Esophagus muscularis mucosa (tissue), 4 donors: ENCODE data around the gene HAAO. TPM values are rescaled to one million over a fixed set of nuclear protein-coding genes. Genes with fewer than 3 reads are reported as not detected.
A peak's percentile ranks its signal among the peaks of the same experiment; 100 is the strongest.

Source experiments
- DNase-seq: peaks from one replicate; pipeline ENCODE4 v3.0.0-alpha.2; 2017; ENCODE audit errors: extremely low spot score
- H3K27ac ChIP-seq, 4 donors: fragments of 200-600 bp; sonication (generic); replicated peaks in 1 of 4; 1 replicate in 3 of 4; 2 replicates in 1 of 4; pipeline ENCODE4 v1.5.1; 2016 to 2019; ENCODE audit warnings: mild to moderate bottlenecking in 1 of 4
- H3K27me3 ChIP-seq, 4 donors: fragments of 200-600 bp; sonication (generic); one replicate each; pipeline versions ENCODE4 v1.5.1 to v1.6.0; 2016 to 2019
- H3K36me3 ChIP-seq, 4 donors: fragments of 200-600 bp; sonication (generic); one replicate each; pipeline ENCODE4 v1.5.1; 2016 to 2019
- H3K4me1 ChIP-seq, 4 donors: fragments of 200-600 bp; sonication (generic); one replicate each; pipeline ENCODE4 v1.5.1; 2016 to 2019
- H3K4me3 ChIP-seq, 4 donors: fragments of 200-600 bp; sonication (generic); 1 replicate in 2 of 4; 2 replicates in 2 of 4; pipeline ENCODE4 v1.5.1; 2016 to 2019; ENCODE audit warnings: mild to moderate bottlenecking in 4 of 4, moderate library complexity in 1 of 4
- H3K9me3 ChIP-seq, 4 donors: fragments of 200-600 bp; sonication (generic); 1 replicate in 3 of 4; 2 replicates in 1 of 4; pipeline ENCODE4 v1.5.1; 2016 to 2019
- EP300 ChIP-seq: sonication (generic); formaldehyde crosslinking; IDR thresholded peaks from one replicate; pipeline ENCODE4 v1.6.1; 2017; ENCODE audit warnings: antibody characterized with exemption
- POLR2A ChIP-seq: fragments of 450-650 bp; IDR thresholded peaks from one replicate; pipeline ENCODE4 v1.6.1; 2017; ENCODE audit warnings: antibody characterized with exemption, moderate library complexity, mild to moderate bottlenecking, low read depth
- POLR2AphosphoS5 ChIP-seq, 2 donors: sonication (generic); formaldehyde crosslinking; IDR thresholded peaks; one replicate each; pipeline ENCODE4 v1.6.1; 2017; ENCODE audit warnings: antibody characterized with exemption in 2 of 2
- WGBS: methylation state at CpG from one replicate; pipeline ENCODE4 v1.1.5; 2018; 5-methylcytosine and 5-hydroxymethylcytosine counted together
- intact Hi-C: fragments of 100-400 bp; cut with DNase I; formaldehyde crosslinking; loops from one replicate; pipeline ENCODE4 v1.15.1; 2023
- total RNA-seq, 4 donors: library from RNA; depleted of rRNA; stranded (reverse); fragments of >200 nt; gene quantifications; one replicate each; pipeline versions ENCODE4 v1.1.0 to v1.2.1, GENCODE V29; 2016
- TF ChIP-seq, protein P1 (sequence below), 3 experiments: fragments of 200-600 bp in 2 of 3; fragments of 450-650 bp in 1 of 3; sonication (generic) in 2 of 3; IDR thresholded peaks; one replicate each; pipeline ENCODE4 v1.5.1; 2017 to 2019; ENCODE audit warnings: antibody characterized with exemption in 3 of 3, mild to moderate bottlenecking in 2 of 3, moderate library complexity in 1 of 3

The HAAO gene
- total RNA-seq, 4 donors from 2014 or later = 2.9 to 4.8 (median 4.0) TPM

GRCh38 chr2:42813763-42814162 lies 21.4 kb upstream of the HAAO start:
- intact Hi-C loops = no loop called here
- Histone ChIP-seq H3K4me3 (no peak overlapping the region), H3K4me1 (peaks cover 13 to 25% (median 21%) of the 10 kb centered on the region in 4 donors), H3K36me3 (no peaks in the 10 kb centered on the region), H3K9me3 (peaks cover 0 to 3% (median 0%) of the 10 kb centered on the region in 4 donors), H3K27ac (no peak overlapping the region), H3K27me3 (no peaks in the 10 kb centered on the region)
- TF ChIP-seq POLR2A (no peak), POLR2AphosphoS5 (IDR thresholded peaks at IDR 0.05) (no peak), EP300 (no peak)
- TF ChIP-seq, protein P1, sequence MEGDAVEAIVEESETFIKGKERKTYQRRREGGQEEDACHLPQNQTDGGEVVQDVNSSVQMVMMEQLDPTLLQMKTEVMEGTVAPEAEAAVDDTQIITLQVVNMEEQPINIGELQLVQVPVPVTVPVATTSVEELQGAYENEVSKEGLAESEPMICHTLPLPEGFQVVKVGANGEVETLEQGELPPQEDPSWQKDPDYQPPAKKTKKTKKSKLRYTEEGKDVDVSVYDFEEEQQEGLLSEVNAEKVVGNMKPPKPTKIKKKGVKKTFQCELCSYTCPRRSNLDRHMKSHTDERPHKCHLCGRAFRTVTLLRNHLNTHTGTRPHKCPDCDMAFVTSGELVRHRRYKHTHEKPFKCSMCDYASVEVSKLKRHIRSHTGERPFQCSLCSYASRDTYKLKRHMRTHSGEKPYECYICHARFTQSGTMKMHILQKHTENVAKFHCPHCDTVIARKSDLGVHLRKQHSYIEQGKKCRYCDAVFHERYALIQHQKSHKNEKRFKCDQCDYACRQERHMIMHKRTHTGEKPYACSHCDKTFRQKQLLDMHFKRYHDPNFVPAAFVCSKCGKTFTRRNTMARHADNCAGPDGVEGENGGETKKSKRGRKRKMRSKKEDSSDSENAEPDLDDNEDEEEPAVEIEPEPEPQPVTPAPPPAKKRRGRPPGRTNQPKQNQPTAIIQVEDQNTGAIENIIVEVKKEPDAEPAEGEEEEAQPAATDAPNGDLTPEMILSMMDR (IDR thresholded peaks at IDR 0.05) = no peak
- WGBS = 83% methylated on average over 2 of the region's 2 CpGs
- no peak for DNase-seq

- Histone ChIP-seq H3K27me3 (no peaks in the 10 kb centered on the region), H3K36me3 (no peaks in the 10 kb centered on the region), H3K9me3 (peaks cover 0 to 3% (median 0%) of the 10 kb centered on the region in 4 donors), H3K4me1 (peaks cover 13 to 25% (median 24%) of the 10 kb centered on the region in 4 donors), H3K27ac (no peak overlapping the region), H3K4me3 (no peak overlapping the region)
- DNase-seq = no peak
- no peak for TF ChIP-seq POLR2AphosphoS5 (IDR thresholded peaks at IDR 0.05)
- TF ChIP-seq, protein P1 (IDR thresholded peaks at IDR 0.05) = peak; percentile 43 to 64 (median 44)
- 41% methylated on average over 1 of the region's 1 CpG for WGBS
- intact Hi-C loops = no loop called here
These were observed 20.6 kb upstream of the HAAO start for GRCh38 chr2:42812899-42813479.

DNA sequence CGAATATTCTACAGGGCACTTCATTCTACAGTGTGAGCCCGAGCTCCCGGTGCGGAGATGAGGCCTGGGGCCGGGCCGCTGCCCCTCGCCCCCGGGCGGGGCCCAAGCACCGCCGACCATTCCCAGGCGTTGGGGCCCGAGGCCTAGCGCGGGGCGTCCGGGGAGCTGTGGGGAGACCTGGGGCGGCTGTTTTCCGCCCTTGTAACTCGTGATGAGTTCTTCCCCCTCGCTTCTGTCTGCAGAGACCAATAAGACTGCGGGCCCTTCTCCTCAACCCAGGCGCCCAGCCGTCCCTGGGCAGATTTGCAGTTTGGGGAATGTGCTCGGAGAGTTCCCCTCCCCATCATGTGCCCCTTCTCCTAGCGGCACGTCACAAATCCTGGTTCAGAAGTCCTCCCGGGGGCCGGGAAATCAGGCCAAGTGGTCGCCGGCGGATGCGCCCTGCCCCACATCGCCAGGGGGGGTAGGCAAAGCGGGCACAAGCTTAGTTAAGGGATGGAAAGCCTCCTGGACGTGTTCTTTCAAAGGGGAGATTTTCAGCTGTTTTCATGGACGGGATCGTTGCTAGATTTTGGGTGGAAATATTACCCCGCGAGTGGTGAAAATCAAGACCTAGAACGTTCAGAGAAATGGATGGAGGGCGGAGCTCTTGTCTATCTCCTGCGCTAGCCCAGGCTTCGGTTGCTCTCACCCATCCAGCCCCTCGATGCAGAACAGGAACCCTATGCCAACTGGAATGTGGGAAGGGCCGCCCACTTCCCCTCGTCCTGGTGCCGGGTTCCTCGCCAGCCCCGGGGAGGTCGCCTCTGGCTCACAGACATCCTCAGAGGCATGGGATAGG lies 18.8 kb upstream of the HAAO start:
- H3K4me3 ChIP-seq = peak overlapping the region; percentile 68 to 88 (median 76)
- no peak for DNase-seq
- peak; percentile 54 to 65 for TF ChIP-seq POLR2AphosphoS5 (IDR thresholded peaks at IDR 0.05)
- no peak for TF ChIP-seq EP300
- 3% methylated on average over 35 of the region's 51 CpGs for WGBS
- peaks cover 13 to 25% (median 24%) of the 10 kb centered on the region in 4 donors for H3K4me1 ChIP-seq
- H3K27ac ChIP-seq = peak overlapping the region; percentile 98 to 100 (median 99)
- H3K9me3 ChIP-seq = peaks cover 0 to 3% (median 0%) of the 10 kb centered on the region in 4 donors
- no peaks in the 10 kb centered on the region for H3K27me3 ChIP-seq
- no peaks in the 10 kb centered on the region for H3K36me3 ChIP-seq
- intact Hi-C loops = no loop called here

GRCh38 chr2:42810121-42810970 lies 18.0 kb upstream of the HAAO start:
- H3K9me3 ChIP-seq = peaks cover 0 to 3% (median 0%) of the 10 kb centered on the region in 4 donors
- TF ChIP-seq POLR2A = peak; percentile 44
- no peak for TF ChIP-seq EP300
- TF ChIP-seq POLR2AphosphoS5 (IDR thresholded peaks at IDR 0.05) = peak; percentile 89
- TF ChIP-seq, protein P1 (IDR thresholded peaks at IDR 0.05) = no peak
- peak overlapping the region; percentile 68 to 88 (median 76) for H3K4me3 ChIP-seq
- 0% methylated on average over 11 of the region's 83 CpGs for WGBS
- no peaks in the 10 kb centered on the region for H3K27me3 ChIP-seq
- peak; percentile 99 for DNase-seq
- H3K27ac ChIP-seq = peak overlapping the region; percentile 98 to 100 (median 99)
- peaks cover 13 to 25% (median 24%) of the 10 kb centered on the region in 4 donors for H3K4me1 ChIP-seq
- intact Hi-C loops = no loop called here
- H3K36me3 ChIP-seq = no peaks in the 10 kb centered on the region

DNA sequence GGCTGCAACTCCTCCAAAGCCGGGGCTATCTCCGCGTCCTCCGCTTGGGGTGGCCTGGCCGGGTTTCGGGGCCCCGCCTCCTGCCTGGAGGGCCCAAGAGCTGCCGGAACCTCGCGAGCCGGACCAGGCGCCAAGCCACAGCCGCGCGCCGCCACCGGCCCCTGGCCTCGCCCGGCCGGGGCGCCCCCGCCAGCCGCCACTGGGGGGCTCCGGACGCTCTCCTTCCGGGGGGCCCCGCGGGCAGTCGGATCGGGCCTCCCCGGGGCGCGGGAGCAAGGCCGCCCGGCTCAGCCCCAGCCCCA lies 17.4 kb upstream of the HAAO start:
- peak; percentile 95 for DNase-seq
- intact Hi-C loops = no loop called here
- 1% methylated on average over 13 of the region's 35 CpGs for WGBS

More for the DNA sequence above, 17.4 kb upstream of the HAAO start:
- TF ChIP-seq, protein P1 (IDR thresholded peaks at IDR 0.05) = peak; percentile 15 to 47 (median 39)
- no peak for TF ChIP-seq POLR2AphosphoS5 (IDR thresholded peaks at IDR 0.05)
- Histone ChIP-seq H3K4me1 (peaks cover 13 to 25% (median 24%) of the 10 kb centered on the region in 4 donors), H3K27me3 (no peaks in the 10 kb centered on the region), H3K36me3 (no peaks in the 10 kb centered on the region), H3K4me3 (peak overlapping the region; percentile 68 to 88 (median 76)), H3K9me3 (peaks cover 0 to 3% (median 0%) of the 10 kb centered on the region in 4 donors), H3K27ac (peak overlapping the region; percentile 98 to 100 (median 99))
